ENCODE data around the gene TRANK1.
"Not testable (repeated sequence)": the region's sequence is repeated elsewhere in the genome, so short reads cannot be mapped to it uniquely, and the experiment has no call there.

TRANK1 gene

GRCh38 chr3:36911990-36912804 lies 32.7 kb downstream of the TRANK1 start:
- DNase-seq, result no peak

DNA sequence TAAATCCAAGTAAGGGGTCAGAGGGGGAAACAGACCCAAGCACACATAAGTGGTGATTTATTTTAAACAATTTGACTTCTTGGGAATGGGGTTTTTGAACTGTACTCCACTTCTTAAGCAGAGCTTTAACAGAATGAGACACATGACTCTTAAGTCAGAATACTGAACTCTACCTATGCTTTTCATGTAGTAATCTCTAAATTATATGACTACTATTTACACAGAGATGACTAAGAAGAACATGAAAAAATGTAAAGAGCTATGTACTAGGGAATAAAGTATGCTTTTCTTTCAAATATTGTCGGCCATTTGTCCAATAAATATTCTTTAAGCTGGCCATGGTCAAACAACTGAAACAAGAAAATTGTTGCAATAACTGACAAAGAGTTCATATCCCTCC lies 35.2 kb downstream of the TRANK1 start:
- no peak for DNase-seq

- no peak for DNase-seq
Observed at GRCh38 chr3:36909181-36909580, 35.7 kb downstream of the TRANK1 start.

GRCh38 chr3:36908647-36909180 lies 36.1 kb downstream of the TRANK1 start:
- no peak for DNase-seq

DNA sequence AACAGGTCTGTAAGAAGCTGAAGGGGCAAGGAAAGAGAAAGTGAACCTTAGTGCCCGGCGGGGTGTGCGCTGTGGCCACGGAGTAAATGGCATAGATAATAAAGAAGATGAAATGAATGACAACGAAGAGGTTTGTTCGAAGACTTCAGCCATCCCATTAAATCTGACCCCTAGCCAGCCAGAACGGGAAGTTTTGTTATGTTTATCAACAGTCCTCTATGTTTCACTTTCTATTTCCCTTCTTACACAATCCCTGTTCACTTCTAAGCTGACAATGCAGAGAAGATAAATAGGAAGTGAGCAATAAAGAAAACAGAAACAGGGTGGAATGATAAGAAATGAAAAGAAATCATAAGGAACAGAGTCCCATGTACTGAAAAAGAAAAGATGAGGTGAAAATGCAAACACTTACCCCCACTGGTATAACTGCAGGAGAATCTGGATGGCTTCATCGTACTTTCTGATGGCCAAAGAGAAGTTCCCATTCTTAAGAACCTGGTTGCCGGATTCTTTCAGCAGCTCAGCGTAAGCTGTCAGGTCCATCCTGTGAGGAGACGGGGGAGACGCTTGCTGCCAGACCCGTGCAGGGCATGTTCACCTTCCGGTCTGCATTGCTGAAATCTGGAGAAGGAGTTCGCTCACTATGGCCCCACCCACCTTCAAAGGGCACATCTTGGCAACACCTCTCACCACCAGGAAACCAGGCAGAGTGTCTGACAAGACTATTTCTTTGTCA lies 36.8 kb downstream of the TRANK1 start:
- DNase-seq, result no peak

DNA sequence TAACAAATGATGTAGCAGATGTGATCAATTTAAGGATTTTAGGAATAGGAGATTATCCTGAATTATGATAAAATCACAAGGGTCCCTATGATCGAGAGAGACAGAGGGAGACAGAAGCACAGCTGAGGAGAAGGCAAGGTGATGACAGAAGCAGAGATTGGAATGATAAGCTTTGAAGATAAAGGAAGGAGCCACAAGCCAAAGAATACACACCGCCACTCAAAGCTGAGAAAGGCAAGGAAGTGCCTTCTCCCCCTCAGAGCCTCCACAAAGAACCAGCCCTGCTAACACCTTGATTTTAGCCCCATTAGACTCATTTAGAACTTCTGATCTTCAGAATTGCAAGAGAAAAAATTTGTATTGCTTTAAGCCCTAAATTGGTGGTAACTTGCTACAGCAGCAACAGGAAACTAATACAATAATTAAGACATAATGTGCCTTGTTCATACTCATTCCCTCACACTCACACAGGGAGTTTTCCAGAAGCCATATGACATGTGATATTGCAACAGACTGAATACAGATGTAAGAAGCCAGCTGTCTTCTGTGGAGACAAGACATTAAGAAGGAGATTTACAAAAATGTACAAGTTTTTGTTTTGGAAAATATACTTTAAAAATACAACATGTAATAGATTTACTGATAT lies 38.2 kb downstream of the TRANK1 start:
- no peak for DNase-seq

GRCh38 chr3:36905545-36905944 lies 39.3 kb downstream of the TRANK1 start:
- no peak for DNase-seq

DNA sequence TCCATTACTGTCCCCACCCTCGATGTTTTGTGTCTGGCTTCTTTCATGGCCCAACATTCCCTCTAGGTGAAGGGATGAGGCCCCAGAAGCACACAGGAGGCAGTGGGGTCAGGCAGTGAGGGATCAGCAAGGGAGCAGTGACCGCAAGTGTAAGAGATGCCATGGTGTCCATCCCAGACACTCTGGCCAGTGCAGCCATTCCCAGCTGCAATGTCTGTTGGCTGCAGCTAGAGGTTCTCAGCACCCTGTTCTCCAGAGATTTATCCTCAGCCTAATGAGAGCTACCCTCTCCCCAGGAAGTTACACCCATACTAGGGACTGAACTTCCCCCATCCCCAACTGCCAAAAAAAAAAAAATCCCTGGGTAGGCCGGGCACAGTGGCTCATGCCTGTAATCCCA lies 40.2 kb downstream of the TRANK1 start:
- no peak for DNase-seq

DNA sequence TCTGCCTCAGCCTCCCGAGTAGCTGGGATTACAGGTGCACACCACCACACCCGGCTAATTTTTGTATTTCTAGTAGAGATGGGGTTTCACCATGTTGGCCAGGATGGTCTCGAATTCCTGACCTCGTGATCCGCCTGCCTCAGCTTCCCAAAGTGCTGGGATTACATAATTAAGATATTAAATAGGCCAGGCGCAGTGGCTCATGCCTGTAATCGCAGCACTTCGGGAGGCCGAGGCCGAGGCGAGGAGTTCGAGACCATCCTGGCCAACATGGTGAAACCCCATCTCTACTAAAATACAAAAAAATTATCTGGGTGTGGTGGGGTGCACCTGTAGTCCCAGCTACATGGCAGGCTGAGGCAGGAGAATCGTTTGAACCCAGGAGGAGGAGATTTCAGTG lies 40.8 kb downstream of the TRANK1 start:
- DNase-seq, result not testable (repeated sequence)

DNA sequence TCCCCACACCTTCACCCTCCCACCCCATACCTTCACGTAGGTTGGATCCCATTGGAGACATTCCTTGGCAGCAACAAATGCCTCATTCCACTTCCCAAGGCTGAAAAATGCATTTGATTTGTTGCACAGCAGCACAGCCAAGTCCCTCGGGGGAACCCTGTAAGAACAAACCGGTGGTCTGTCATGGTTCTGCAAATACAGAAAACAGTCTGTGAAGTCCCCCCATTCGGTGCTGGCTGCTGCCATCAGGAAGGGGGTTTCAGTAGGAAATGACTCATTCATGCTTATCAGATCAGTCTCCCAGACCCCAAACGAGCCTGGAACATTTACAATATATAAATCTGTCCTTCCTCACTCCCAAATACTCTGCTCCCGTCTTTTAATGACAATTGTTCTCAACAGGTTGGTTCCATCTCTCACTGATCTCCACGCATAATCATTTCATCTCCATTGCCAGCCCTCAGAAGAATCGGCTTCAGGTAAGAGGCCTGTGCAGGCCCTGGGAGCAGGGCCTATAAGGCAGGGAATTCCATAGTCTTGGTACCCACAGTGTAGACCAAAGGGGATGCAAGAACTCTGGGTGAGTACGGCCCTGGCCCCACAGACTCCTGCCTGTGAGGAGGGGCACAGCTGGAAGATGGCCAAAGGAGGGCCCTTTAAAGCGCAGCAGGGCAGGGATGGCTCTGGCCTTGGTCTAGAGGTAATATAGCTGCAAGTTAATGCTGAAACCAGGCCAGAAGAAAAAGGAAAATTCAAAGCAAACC lies 41.6 kb downstream of the TRANK1 start:
- no peak for DNase-seq

DNA sequence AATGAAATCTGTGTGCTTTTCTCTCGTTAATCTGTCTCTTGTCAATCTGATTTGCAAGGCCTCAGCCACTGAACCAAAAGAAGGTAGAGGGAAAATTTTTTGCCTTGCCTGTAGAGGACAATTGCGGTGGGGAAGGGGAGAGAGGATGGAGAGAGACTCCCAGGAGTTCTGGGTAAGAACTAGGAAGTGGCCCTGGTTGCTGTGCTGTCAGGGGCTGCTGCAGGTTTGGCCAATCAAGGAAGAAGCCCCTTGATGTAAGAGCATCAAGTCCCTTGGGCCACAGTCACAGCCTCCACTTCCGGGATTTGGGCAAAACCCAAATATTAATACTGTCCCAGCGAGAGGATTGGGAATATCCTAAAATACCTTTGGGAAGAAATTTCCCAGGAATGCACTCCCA lies 43.3 kb downstream of the TRANK1 start:
- DNase-seq, result no peak

- no peak for DNase-seq
Observed at GRCh38 chr3:36900474-36901443, 44.1 kb downstream of the TRANK1 start.

GRCh38 chr3:36895496-36896409 lies 49.1 kb downstream of the TRANK1 start:
- no peak for DNase-seq

DNA sequence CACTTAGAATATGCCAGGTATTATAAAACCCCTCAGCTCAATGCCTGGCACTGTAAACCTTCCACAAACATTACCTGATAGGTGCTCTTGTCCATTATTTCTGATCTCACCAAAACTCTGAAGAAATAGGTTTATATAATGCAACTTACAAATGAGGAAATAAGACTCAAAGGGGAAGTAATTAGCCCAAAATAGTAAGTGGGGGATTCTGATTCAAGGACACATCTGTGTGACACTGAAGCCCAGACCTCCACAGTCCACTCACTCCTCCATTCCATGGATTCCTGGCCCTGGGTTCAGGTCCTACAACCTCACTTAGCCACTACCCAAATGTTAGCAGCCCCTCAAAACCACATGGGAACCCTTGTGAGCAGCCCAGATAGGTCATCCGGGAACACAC lies 49.9 kb downstream of the TRANK1 start:
- no peak for DNase-seq

DNA sequence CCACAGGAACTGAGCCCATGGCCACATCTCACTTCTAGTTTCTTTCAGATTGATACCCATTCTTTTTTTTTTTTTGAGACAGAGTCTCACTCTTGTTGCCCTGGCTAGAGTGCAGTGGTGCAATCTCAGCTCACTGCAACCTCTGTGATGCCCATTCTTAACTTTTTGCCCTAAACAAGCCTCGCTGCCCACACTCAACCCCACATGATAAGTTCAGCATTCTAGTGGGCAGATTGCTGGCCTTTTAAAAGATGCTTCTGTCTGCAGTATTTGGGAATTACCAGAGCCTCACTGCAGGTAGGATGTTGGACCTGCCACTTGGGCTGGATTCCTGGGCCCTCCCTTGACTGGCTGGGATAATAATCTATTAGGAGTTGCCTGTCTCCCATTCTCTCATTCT lies 51.0 kb downstream of the TRANK1 start:
- DNase-seq, result no peak

DNA sequence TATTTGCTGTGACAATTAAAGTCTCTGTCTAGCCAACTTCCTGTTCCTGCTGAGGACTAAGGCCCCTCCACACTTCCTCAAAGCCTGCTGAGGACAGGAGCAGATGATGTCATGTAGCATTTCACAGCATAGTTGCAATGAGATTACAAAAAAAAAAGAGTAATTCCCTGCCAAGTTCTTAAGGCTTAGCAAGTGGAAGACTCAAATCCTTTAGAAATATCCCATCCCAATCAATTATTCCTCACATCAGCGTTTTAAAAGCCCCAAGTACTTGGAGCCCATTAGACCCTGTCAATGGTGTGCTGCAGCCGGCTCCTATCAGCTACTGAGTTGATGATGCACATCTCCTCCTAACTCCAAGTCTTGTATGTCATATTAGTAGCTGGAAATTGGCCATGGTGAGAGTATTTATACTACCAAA lies 51.7 kb downstream of the TRANK1 start:
- DNase-seq, result no peak

GRCh38 chr3:36892457-36893136 lies 52.3 kb downstream of the TRANK1 start:
- DNase-seq, result no peak

DNA sequence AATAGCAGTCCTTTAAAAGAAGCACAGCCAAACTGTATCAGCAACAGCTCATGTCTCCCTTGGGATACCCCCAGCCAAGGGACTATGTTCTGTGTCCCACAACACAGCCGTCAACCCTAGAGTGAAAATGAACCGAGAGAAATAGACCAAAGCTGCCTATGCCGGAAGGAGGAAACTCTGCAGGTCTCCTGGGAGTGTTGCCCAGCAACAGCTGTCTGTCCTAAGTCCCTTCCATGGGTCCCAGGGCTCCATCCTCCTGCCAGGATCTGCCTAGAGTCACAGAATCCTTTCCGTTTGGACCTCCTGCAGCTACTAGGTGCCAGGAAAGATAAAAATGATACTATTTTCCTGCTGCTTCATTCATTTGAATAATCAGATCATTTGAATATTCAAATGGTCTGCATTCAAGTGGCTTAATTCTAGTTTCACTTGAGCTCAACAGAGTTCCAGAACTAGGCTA lies 53.1 kb downstream of the TRANK1 start:
- DNase-seq, result no peak

DNA sequence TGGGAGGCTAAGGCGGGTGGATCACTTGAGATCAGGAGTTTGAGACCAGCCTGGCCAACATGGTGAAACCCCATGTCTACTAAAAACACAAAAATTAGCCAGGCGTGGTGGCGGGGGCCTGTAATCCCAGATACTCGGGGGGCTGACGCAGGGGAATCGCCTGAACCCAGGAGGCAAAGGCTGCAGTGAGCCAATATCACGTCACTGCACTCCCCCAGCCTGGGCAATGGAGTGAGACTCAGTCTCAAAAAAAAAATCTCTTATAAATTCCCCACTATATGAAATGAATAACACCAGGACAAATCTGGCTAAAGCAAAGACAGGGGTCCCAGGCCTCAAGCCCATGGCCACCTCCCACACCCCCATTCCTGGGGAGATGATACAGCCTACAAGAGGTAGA lies 53.8 kb downstream of the TRANK1 start:
- DNase-seq, result not testable (repeated sequence)

- no peak for DNase-seq
Observed at GRCh38 chr3:36890261-36890660, 54.6 kb downstream of the TRANK1 start.
